Vagina (tissue), 2 donors: Measurements from ENCODE around the gene MIGA2. TPM values are rescaled to one million over a fixed set of nuclear protein-coding genes. Genes with fewer than 3 reads are reported as not detected.

Source experiments
- DNase-seq, 2 donors: peaks; one replicate each; pipeline ENCODE4 v3.0.0-alpha.2; 2017; ENCODE audit errors: extremely low spot score in 2 of 2
- H3K27ac ChIP-seq: fragments of 200-600 bp; sonication (generic); one replicate; pipeline ENCODE4 v1.5.1; 2019
- H3K27me3 ChIP-seq: fragments of 200-600 bp; sonication (generic); one replicate; pipeline ENCODE4 v1.5.1; 2019
- H3K36me3 ChIP-seq, 2 donors: fragments of 200-600 bp; sonication (generic); one replicate each; pipeline ENCODE4 v1.5.1; 2017 to 2019
- H3K4me1 ChIP-seq: fragments of 200-600 bp; sonication (generic); one replicate; pipeline ENCODE4 v1.5.1; 2019
- H3K4me3 ChIP-seq, 2 donors: fragments of 200-600 bp; sonication (generic); 1 replicate in 1 of 2; 2 replicates in 1 of 2; pipeline ENCODE4 v1.5.1; 2016 to 2019
- H3K9me3 ChIP-seq: fragments of 200-600 bp; sonication (generic); one replicate; pipeline ENCODE4 v1.5.1; 2019
- CTCF ChIP-seq, 3 experiments: fragments of 450-650 bp in 2 of 3; fragments of 200-600 bp in 1 of 3; sonication (generic) in 1 of 3; IDR thresholded peaks; one replicate each; pipeline ENCODE4 v1.5.1; 2017 to 2019; ENCODE audit warnings: antibody characterized with exemption in 3 of 3, mild to moderate bottlenecking in 2 of 3, moderate library complexity in 2 of 3
- POLR2A ChIP-seq, 2 donors: fragments of 450-650 bp; IDR thresholded peaks; one replicate each; pipeline ENCODE4 v1.6.1; 2017; ENCODE audit warnings: antibody characterized with exemption in 2 of 2, mild to moderate bottlenecking in 2 of 2, moderate library complexity in 2 of 2
- POLR2AphosphoS5 ChIP-seq, 2 donors: sonication (generic); formaldehyde crosslinking; IDR thresholded peaks; one replicate each; pipeline ENCODE4 v1.9.0; 2017; ENCODE audit warnings: antibody characterized with exemption in 2 of 2, mild to moderate bottlenecking in 2 of 2, low read depth in 1 of 2; ENCODE audit not compliant: insufficient read depth in 1 of 2
- intact Hi-C: fragments of 100-400 bp; cut with DNase I; formaldehyde crosslinking; loops from one replicate; pipeline ENCODE4 v1.15.1; 2023
- total RNA-seq: library from RNA; depleted of rRNA; stranded (reverse); fragments of >200 nt; gene quantifications from one replicate; pipeline ENCODE4 v1.2.3, GENCODE V29; 2016

Gene MIGA2
- total RNA-seq, 1 donor from 2014 or later, result 35.1 TPM

- intact Hi-C loops, result no loop called here
- H3K27ac ChIP-seq, result no peak overlapping the region
- H3K36me3 ChIP-seq, result peaks cover 0 to 64% of the 10 kb centered on the region in 2 donors
- DNase-seq, result no peak
- H3K4me1 ChIP-seq, result no peaks in the 10 kb centered on the region
- no peaks in the 10 kb centered on the region for H3K27me3 ChIP-seq
- H3K4me3 ChIP-seq, result no peak overlapping the region
- TF ChIP-seq POLR2AphosphoS5 (IDR thresholded peaks at IDR 0.05; ENCODE audit: insufficient read depth in 1 of 2, low read depth in 1 of 2) (no peak), POLR2A (IDR thresholded peaks at IDR 0.05) (no peak), CTCF (IDR thresholded peaks at IDR 0.05) (no peak)
- H3K9me3 ChIP-seq, result no peaks in the 10 kb centered on the region
These were observed 24.6 kb downstream of the MIGA2 start for GRCh38 chr9:129060991-129061390.

GRCh38 chr9:129063061-129063460, 26.6 kb downstream of the MIGA2 start:
- Histone ChIP-seq H3K27ac (no peak overlapping the region), H3K27me3 (no peaks in the 10 kb centered on the region), H3K9me3 (no peaks in the 10 kb centered on the region), H3K36me3 (peaks cover 0 to 75% of the 10 kb centered on the region in 2 donors), H3K4me1 (no peaks in the 10 kb centered on the region), H3K4me3 (no peak overlapping the region)
- TF ChIP-seq CTCF (IDR thresholded peaks at IDR 0.05) (no peak), POLR2AphosphoS5 (IDR thresholded peaks at IDR 0.05; ENCODE audit: insufficient read depth in 1 of 2, low read depth in 1 of 2) (no peak), POLR2A (IDR thresholded peaks at IDR 0.05) (no peak)
- intact Hi-C loops, result no loop called here
- no peak for DNase-seq

DNA sequence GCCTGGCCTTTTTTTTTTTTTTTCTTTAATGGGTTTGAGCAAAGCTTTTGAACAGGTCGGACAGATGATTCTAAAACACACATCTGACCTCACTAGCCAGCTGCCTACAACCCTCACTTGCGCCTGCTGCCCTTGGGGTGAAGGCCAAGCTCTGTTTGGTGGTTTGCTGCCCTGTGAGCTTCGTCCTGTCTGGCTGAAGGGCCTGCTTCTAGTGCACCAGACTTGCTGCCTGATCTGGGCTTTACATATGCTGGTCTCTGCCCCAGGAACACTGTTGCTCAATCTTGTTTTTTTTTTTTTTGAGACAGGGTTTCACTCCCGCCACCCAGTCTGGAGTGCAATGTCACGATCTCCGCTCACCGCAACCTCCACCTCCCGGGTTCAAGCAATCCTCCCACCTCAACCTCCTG, 28.1 kb downstream of the MIGA2 start:
- peaks cover 0 to 77% of the 10 kb centered on the region in 2 donors for H3K36me3 ChIP-seq
- H3K27ac ChIP-seq, result no peak overlapping the region
- H3K4me1 ChIP-seq, result no peaks in the 10 kb centered on the region
- no peaks in the 10 kb centered on the region for H3K27me3 ChIP-seq
- intact Hi-C loops, result no loop called here
- TF ChIP-seq POLR2AphosphoS5 (IDR thresholded peaks at IDR 0.05; ENCODE audit: insufficient read depth in 1 of 2, low read depth in 1 of 2) (no peak), POLR2A (IDR thresholded peaks at IDR 0.05) (no peak), CTCF (IDR thresholded peaks at IDR 0.05) (no peak)
- no peak overlapping the region for H3K4me3 ChIP-seq
- H3K9me3 ChIP-seq, result no peaks in the 10 kb centered on the region
- no peak for DNase-seq

- H3K36me3 ChIP-seq, result peaks cover 0 to 50% of the 10 kb centered on the region in 2 donors
- no peak overlapping the region for H3K27ac ChIP-seq
- no peaks in the 10 kb centered on the region for H3K4me1 ChIP-seq
- intact Hi-C loops, result no loop called here
- H3K9me3 ChIP-seq, result no peaks in the 10 kb centered on the region
- no peaks in the 10 kb centered on the region for H3K27me3 ChIP-seq
- H3K4me3 ChIP-seq, result no peak overlapping the region
- no peak for DNase-seq
- TF ChIP-seq POLR2AphosphoS5 (IDR thresholded peaks at IDR 0.05; ENCODE audit: insufficient read depth in 1 of 2, low read depth in 1 of 2) (no peak), CTCF (IDR thresholded peaks at IDR 0.05) (no peak), POLR2A (IDR thresholded peaks at IDR 0.05) (no peak)
These were observed 31.7 kb downstream of the MIGA2 start for GRCh38 chr9:129068110-129068509.

GRCh38 chr9:129068990-129069861, 32.8 kb downstream of the MIGA2 start:
- no peak for DNase-seq
- no peaks in the 10 kb centered on the region for H3K9me3 ChIP-seq
- no peaks in the 10 kb centered on the region for H3K27me3 ChIP-seq
- no peak for TF ChIP-seq POLR2A (IDR thresholded peaks at IDR 0.05)
- TF ChIP-seq CTCF (IDR thresholded peaks at IDR 0.05), result no peak
- TF ChIP-seq POLR2AphosphoS5 (IDR thresholded peaks at IDR 0.05; ENCODE audit: insufficient read depth in 1 of 2, low read depth in 1 of 2), result no peak
- H3K36me3 ChIP-seq, result peaks cover 0 to 41% of the 10 kb centered on the region in 2 donors
- intact Hi-C loops, result no loop called here
- no peak overlapping the region for H3K4me3 ChIP-seq
- H3K27ac ChIP-seq, result no peak overlapping the region
- no peaks in the 10 kb centered on the region for H3K4me1 ChIP-seq
